Loucy (cell line): ENCODE measurements around the gene ATP11B.

ENCODE experiments used
- H2AFZ ChIP-seq: fragments of 200-600 bp; sonication (generic); 2 replicates; pipeline ENCODE4 v1.6.0; 2016; ENCODE audit warnings: antibody characterized with exemption, mild to moderate bottlenecking, low read length, moderate library complexity
- H3F3A ChIP-seq: fragments of 200-600 bp; 2 replicates; pipeline ENCODE4 v1.6.0; 2016; ENCODE audit warnings: antibody characterized with exemption, low read depth, mild to moderate bottlenecking
- H3K27me3 ChIP-seq: fragments of 200-600 bp; sonication (generic); 2 replicates; pipeline ENCODE4 v1.6.1; 2014; ENCODE audit warnings: low read length, mild to moderate bottlenecking; ENCODE audit not compliant: insufficient read depth, poor library complexity, severe bottlenecking
- H3K36me3 ChIP-seq: fragments of 200-600 bp; sonication (generic); 2 replicates; pipeline ENCODE4 v1.6.1; 2016; ENCODE audit warnings: low read length; ENCODE audit not compliant: insufficient read depth
- H3K4me1 ChIP-seq: fragments of 200-600 bp; sonication (generic); 2 replicates; pipeline ENCODE4 v1.5.1; 2014; ENCODE audit warnings: low read length, mild to moderate bottlenecking; ENCODE audit not compliant: insufficient read depth, poor library complexity, severe bottlenecking
- H3K4me2 ChIP-seq: fragments of 200-600 bp; sonication (generic); 2 replicates; pipeline ENCODE4 v1.6.0; 2014; ENCODE audit warnings: antibody characterized with exemption, low read length, low read depth, mild to moderate bottlenecking; ENCODE audit not compliant: poor library complexity, severe bottlenecking
- H3K4me3 ChIP-seq: fragments of 200-600 bp; sonication (generic); 2 replicates; pipeline ENCODE4 v1.5.1; 2014; ENCODE audit warnings: low read length, mild to moderate bottlenecking, mixed read lengths; ENCODE audit not compliant: poor library complexity, severe bottlenecking
- H3K79me2 ChIP-seq: fragments of 200-600 bp; sonication (generic); 2 replicates; pipeline ENCODE4 v1.6.1; 2014; ENCODE audit warnings: low read length; ENCODE audit not compliant: insufficient read depth
- H3K9ac ChIP-seq: fragments of 200-600 bp; sonication (generic); 2 replicates; pipeline ENCODE4 v1.6.0; 2014; ENCODE audit warnings: mild to moderate bottlenecking, low read depth, low read length, moderate library complexity; ENCODE audit not compliant: poor library complexity, severe bottlenecking
- H3K9me2 ChIP-seq: fragments of 200-600 bp; sonication (generic); replicated peaks from 2 replicates; pipeline ENCODE4 v1.6.1; 2016; ENCODE audit warnings: low read depth, low read length, mixed read lengths
- H3K9me3 ChIP-seq: fragments of 200-600 bp; sonication (generic); 2 replicates; pipeline ENCODE4 v1.6.1; 2014; ENCODE audit warnings: mild to moderate bottlenecking, antibody characterized with exemption, low read length, low read depth; ENCODE audit not compliant: insufficient read depth
- H4K20me1 ChIP-seq: fragments of 200-600 bp; sonication (generic); 2 replicates; pipeline ENCODE4 v1.6.0; 2014; ENCODE audit warnings: antibody characterized with exemption, low read length, mild to moderate bottlenecking; ENCODE audit not compliant: insufficient read depth, poor library complexity, severe bottlenecking
- CTCF ChIP-seq: fragments of 200-600 bp; sonication (generic); conservative IDR thresholded peaks from 2 replicates; pipeline ENCODE4 v1.5.1; 2014; ENCODE audit warnings: mild to moderate bottlenecking, antibody characterized with exemption, low read length
- EZH2phosphoT487 ChIP-seq: fragments of 200-600 bp; IDR thresholded peaks from 2 replicates; pipeline ENCODE4 v1.6.1; 2018; ENCODE audit warnings: antibody characterized with exemption, mild to moderate bottlenecking, moderate library complexity, borderline replicate concordance

Gene ATP11B

GRCh38 chr3:182810574-182811268, 17.4 kb downstream of the ATP11B start:
- no peak overlapping the region for H3K4me3 ChIP-seq
- TF ChIP-seq EZH2phosphoT487 (no peak), CTCF (no peak)
- H3K27me3 ChIP-seq: peaks cover 95% of the 10 kb centered on the region
- H3K9me3 ChIP-seq: no peaks in the 10 kb centered on the region
- no peaks in the 10 kb centered on the region for H3F3A ChIP-seq
- H3K4me2 ChIP-seq: no peak overlapping the region
- no peaks in the 10 kb centered on the region for H3K36me3 ChIP-seq
- no peak overlapping the region for H3K9ac ChIP-seq
- H3K79me2 ChIP-seq: no peaks in the 10 kb centered on the region
- no peaks in the 10 kb centered on the region for H3K9me2 ChIP-seq
- H2AFZ ChIP-seq: no peak overlapping the region
- no peaks in the 10 kb centered on the region for H4K20me1 ChIP-seq
- H3K4me1 ChIP-seq: no peaks in the 10 kb centered on the region

- Histone ChIP-seq H3K9ac (no peak overlapping the region), H3K9me3 (no peaks in the 10 kb centered on the region), H2AFZ (no peak overlapping the region), H3K79me2 (no peaks in the 10 kb centered on the region), H3K27me3 (peaks cover 95% of the 10 kb centered on the region), H3K4me2 (no peak overlapping the region), H3K4me3 (no peak overlapping the region), H3F3A (no peaks in the 10 kb centered on the region), H3K9me2 (no peaks in the 10 kb centered on the region), H3K4me1 (no peaks in the 10 kb centered on the region), H3K36me3 (no peaks in the 10 kb centered on the region), H4K20me1 (no peaks in the 10 kb centered on the region)
- TF ChIP-seq CTCF: no peak
- no peak for TF ChIP-seq EZH2phosphoT487
Observed at GRCh38 chr3:182811269-182811596, 17.9 kb downstream of the ATP11B start.

GRCh38 chr3:182812123-182812522, 18.8 kb downstream of the ATP11B start:
- TF ChIP-seq CTCF: no peak
- H3K4me2 ChIP-seq: no peak overlapping the region
- no peak overlapping the region for H2AFZ ChIP-seq
- H3F3A ChIP-seq: no peaks in the 10 kb centered on the region
- H3K9me2 ChIP-seq: no peaks in the 10 kb centered on the region
- no peaks in the 10 kb centered on the region for H3K79me2 ChIP-seq
- H3K4me1 ChIP-seq: no peaks in the 10 kb centered on the region
- no peaks in the 10 kb centered on the region for H4K20me1 ChIP-seq
- H3K9ac ChIP-seq: no peak overlapping the region
- H3K4me3 ChIP-seq: no peak overlapping the region
- H3K27me3 ChIP-seq: peaks cover 95% of the 10 kb centered on the region
- no peaks in the 10 kb centered on the region for H3K36me3 ChIP-seq
- no peaks in the 10 kb centered on the region for H3K9me3 ChIP-seq
